ENCODE results near the gene OR10C1.

DNA sequence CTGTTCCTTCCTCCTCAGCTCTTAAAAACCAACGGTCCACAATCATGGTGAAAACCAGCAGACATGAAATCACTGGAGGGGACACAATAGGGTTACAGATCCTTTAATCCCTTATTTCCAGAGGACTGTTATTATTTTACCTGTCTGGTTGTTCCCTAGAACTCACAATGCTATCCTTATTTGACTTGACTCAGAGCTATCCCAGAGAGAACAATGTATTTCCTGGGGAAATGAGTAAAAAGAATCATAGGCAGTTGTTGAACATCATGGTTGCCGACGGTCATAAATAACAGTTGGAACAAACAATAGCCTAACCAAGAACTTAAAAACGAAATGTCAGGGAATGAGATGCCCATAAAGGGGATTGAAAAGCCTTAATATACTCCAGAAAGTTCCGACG lies 27.1 kb downstream of the OR10C1 start:
- no peak for TF ChIP-seq CTCF (conservative IDR thresholded peaks at IDR 0.05 in 1 of 2, IDR thresholded peaks at IDR 0.05 in 1 of 2; ENCODE audit: low read depth in 1 of 2, low read length in 2 of 2)
- TF ChIP-seq EZH2 (IDR thresholded peaks at IDR 0.05; ENCODE audit: low read length, missing control alignments) = no peak
